Activated CD8-positive, alpha-beta memory T cell treated with anti-CD3 and anti-CD28 coated beads, Interleukin-2, amount 50 U/mL, for 1 hour (primary cell): Measurements from ENCODE around the gene RPTOR.

Experiments used
- DNase-seq: peaks from one replicate; pipeline ENCODE4 v3.0.0-alpha.2; 2020; ENCODE audit errors: extremely low read depth

RPTOR gene

DNA sequence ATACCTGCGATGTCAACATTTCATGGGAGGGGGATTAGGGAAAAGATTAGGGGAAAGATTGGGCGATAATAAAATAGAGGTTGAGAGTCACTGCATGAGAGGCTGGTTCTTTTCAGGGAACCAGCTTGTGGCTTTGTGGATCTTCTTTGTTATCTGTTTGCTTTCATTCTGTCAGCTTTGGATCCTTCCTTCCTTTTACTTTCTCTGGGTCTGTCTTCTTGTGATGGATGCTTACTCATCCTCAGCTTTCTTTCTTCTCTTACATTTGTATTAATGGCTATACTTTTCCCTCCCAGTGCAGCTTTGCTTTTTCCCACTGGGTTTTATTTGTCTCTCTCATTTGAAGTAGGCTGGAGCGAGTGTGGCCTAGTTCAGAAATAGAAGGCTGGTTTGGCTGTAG lies 47.1 kb downstream of the RPTOR start:
- no peak for DNase-seq

DNA sequence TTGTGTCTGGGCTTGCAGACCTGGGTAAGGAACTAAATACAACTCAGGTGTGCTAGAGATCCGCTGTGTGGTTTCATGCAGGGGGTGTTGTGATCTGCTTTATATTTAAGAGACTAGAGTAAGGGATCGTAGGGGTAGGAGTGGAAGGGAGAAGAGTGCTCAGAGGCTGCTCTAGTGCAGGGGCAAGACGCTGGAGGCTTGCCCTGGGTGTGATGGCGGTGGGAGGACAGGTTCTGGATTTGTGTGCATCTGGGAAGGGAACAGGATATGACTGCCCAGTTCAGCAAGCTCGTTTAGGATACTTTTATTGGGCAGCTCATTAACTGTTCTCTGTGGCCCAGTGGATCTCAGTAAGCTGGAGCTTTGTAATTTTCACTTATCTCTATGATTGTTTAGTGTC lies 47.6 kb downstream of the RPTOR start:
- DNase-seq, result no peak

DNA sequence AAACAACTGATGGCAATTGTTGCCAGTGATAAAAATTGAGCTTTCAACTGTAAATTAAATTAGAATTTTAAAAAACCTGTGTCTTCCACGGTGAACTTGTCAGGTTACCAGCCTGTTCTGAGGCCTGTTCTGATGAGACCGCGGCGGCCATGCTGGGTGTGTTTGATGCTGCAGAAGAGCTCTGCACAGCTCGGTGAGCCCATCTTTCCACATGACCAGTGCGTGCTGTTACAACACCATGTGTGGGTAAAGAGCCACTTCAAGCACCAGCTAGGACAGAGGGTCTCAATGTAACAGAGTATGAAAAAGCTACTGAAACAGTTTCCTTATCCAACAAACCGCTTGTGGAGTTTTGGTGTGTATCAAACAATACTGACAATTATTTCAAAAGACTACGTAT lies 48.5 kb downstream of the RPTOR start:
- no peak for DNase-seq

DNA sequence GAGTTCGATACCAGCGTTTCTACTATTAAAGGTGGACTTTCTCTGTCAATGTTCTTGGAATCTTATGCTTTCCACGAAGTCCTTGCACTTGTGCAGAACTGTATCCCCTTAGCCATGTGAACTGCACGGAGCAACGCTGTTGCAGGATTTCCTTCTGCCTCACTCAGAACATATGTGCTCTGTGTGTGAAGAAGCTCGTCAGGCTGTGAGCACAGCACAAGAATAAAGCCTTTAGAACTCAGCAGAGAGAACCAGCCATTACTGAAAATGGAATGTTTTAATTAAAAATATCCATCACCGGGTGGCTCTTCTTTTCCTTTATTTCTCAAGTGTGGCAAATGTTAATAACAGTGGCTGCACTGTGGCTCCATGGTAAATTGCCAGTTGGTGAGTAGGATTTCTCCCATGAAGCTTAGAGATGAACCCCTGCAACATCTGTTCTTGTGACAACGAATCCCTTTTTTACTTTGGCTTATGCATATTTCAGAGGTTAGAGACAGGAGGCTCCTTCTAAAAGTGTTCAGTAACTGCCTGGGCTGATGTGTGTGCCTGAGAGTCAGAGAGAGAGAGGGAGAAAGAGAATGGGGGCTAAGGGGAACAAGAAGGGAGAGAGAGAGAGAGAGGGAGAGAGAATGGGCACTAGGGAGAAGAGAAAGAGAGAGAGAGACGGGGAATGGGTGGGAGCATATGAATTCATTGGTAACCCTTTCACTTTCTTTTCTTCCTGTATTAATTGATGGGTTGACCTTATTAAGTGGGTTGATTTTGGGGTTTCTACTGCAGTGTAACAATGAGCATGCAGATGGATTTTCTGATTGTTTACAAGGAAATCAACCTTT lies 50.0 kb downstream of the RPTOR start:
- no peak for DNase-seq

DNA sequence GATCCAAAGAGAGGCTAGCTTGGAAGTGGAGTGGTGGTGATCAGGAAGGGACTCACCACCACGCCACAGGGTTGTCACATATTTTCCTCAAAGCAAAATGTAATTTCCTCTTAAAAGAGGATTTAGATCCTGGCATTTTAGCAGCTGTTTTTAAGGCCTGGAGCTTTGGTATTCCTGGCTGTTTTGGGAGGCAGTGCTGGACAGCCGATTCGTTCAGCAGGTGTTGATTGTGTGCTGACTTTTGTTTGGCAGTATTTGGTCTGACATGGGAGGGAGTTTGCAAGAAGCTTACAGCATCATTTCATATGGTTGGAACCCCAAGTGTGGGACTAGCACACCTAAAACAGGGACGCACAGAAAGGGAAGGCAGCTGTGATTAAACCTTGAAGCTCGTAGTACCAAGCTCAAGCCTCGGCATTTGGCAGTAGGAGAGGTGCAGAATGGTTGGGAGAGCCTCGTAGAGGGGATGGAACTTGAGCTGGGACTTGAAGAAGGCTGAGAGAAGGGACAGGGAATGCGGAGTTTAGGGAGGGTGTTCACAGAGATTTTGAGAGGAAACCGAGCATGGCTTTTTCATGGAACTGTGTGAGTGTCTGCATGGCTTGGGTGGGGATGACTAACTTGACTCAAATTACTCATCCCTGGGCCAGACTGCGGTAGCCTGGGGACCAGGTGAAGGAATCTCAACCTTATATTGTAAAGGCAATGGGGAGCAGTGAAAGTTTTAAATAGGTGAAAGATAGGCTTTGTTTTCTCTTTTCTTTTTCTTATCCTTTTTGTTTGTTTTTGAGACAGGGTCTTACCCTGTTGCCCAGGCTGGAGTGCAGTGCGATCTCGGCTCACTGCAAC lies 52.3 kb downstream of the RPTOR start:
- DNase-seq, result no peak

DNA sequence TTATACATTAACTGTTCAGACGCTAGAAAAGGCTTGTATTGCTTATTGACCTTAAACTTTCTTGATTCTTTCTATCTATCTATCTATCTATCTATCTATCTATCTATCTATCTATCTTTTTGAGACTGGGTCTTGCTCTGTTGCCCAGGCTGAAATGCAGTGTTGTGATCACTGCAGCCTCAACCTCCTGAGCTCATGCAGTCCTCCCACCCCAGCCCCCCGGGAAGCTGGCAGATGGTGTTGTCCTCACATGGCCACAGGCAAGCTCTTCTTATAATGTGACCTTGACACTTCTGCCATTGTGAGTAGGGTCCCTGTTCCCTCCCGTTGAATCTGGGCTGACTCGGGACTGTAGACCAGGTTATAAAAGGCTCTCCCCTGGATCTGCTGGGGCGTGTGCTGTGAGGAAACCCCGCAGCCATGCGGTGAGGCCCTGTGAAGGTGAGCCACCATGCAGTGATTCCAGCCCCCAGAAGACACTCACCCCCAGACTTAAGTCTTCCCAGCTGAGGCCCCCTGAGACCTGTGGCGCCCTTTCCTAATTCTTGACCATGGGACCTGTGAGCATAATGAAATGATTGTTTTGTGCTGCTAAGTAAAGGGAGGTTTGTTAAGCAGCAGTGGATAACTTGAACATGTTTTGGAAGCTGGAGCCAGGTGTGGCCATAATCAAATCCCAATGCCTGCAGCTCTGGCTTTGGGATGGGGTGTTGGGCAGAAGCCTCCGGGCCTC lies 54.3 kb downstream of the RPTOR start:
- no peak for DNase-seq

DNA sequence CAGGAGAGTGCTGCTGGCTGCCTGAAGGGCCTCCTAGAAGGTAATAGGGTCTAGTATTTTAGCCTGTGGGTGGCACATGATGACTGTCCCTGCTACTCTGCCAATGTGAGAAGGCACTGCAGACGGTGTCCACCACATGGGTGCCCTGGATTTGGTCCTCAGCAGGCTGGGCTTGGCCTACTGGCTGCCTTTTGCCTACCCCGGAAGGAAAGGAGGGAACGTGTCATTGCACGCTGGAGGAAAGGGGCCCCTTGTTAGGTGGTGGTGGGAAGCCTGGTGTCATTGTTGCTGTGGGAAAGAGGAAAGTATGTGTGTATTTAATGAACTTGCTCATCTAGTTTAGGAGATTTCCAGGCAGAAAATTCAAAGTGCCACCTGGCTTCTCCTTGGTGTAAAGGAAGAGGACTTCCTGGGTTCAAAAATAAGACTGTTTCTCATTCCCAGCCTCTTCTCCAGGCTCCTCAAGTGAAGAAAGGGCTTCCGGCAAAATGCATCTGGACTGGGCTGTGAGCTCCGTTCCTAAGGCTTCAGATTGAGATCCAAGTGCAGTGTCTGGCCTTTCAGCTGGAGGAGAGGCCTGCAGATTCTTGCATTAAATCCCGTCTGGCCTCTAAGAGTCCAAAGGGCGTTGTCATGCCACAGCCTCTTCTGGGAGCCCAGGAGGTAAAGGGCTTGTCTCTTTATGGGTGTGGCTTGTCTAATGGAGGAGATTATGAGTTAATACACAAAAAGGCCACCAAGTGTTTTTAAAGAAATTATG lies 55.1 kb downstream of the RPTOR start:
- DNase-seq, result no peak

DNA sequence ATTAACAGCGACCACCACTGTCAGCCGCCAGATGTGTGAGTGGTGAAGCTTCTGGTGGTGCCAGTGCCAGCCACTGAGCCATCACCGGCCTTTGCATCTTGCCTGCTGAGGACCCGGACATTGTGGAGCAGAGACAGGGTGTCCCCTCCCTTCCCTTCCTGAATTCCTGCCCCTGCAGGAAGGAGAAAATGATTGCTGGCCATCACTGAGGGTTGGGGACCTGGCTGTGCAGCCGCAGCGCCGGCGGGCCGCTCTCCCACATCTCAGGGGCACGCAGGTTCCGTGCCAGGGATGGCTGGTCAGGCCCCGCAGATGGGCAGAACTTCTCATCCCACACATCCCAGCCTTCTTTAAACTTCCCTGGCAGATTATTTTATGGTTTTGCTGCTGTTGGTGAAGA lies 56.5 kb downstream of the RPTOR start:
- DNase-seq, result no peak

DNA sequence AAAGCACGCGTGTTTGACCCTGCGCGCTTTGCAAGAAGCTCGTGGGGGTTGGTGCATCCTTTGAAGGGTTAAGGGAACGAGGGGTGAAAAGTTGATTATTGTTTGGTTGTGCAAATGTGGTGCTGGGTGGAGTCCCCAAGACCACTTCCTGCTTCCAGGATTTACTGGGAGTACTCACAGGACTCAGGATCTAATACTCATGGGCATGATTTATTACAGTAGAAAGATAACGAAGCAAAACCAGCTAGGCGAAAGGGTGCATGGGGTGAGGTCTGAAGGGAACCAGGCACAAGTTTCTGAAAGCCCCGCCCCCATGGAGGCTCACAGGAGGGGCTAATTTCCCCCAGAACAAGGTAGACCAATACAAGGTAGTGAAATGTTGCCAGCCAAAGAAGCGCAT lies 58.8 kb downstream of the RPTOR start:
- DNase-seq, result no peak

DNA sequence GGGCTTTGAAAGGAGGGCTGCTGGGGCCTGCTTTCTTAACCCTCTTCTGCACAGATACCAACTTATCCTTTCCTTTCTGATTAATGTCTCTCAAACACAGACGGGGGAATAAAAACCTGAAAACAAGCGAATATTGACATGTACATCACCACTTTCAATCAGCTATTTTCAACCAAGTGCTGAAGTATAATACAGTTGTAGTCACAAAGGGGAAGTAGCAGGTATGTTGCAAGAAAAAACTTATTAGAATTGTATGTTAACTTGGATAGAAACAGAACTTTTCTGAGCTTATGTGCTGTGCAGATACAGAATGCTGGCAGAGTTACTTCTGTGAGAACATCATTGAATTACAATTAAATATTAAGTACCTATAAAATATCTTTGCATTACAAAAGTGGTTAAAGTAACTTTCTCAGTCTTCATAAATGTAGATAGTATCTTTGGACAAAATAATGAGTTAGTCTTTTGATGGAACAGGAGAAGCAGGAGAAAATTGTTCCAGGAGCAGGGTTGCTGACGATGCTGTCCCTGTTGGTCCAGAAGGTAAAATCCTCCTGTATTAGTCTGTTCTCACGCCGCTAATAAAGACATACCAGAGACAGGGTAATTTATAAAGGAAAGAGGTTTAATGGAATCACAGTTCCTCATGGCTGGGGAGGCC lies 59.5 kb downstream of the RPTOR start:
- no peak for DNase-seq

DNA sequence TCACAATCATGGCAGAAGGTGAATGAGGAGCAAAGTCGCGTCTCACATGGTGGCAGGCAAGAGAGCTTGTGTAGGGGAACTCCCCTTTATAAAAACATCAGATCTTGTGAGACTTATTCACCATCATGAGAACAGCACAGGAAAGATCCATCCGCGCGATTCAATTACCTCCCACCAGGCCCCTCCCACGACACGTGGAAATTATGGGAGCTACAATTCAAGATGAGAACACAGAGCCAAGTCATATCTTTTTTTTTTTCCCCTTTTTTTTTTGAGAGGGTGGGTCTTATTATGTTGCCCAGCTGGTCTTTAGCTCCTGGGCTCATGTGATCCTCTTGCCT lies 60.0 kb downstream of the RPTOR start:
- no peak for DNase-seq

DNA sequence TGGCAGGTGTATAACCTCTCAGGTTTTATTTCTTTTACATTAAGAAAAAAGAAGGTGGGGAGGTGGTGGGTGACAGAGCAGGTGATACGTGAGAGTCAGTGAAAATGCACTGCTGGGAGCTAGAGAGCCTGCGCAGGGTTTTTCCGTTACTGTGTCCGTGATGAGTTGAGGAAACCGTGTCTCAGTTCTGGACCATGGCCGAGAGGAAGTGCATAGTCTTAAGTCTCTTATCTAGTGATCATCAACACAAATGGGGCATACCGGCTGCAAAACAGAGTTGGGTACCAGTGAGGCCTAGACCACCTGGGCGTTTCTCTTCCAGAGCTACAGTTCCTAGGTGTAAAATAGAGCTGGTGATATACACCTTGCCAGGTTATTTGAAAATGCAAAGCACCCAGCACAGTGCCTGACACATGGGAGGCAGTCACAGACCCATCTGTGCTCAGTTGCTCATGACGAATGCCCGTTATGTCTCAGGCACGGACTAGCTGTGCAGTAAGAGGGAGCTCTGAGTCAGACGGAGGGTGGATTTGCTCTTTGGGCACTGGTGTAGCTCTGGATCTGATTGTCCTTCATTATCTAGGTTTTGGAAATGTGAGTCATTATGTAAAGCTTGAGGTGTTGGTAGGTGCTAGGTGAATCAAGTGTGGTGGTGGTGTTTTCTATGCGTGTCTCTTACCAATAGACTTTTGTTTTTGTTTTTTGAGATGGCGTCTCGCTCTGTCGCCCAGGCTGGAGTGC lies 60.9 kb downstream of the RPTOR start:
- DNase-seq, result peak; percentile 4

DNA sequence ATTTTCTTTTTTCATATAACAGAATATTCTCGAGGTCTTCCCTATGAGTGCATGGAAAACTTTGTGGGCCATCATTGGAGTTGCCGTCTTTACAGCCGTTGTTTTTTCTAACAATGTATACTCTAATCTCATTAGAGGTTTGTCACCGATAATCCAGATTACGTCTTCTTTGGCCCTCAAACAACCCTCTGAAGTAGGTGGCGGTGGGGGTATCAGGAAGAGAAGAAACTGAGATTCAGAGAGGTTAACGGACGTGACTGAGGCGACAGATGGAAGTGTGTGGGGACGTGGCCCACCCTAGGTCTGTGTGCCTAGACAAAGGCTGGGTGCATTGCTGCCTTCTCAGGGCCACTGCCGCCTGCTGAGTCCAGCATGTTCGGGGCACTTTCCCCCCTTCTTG lies 63.7 kb downstream of the RPTOR start:
- no peak for DNase-seq

DNA sequence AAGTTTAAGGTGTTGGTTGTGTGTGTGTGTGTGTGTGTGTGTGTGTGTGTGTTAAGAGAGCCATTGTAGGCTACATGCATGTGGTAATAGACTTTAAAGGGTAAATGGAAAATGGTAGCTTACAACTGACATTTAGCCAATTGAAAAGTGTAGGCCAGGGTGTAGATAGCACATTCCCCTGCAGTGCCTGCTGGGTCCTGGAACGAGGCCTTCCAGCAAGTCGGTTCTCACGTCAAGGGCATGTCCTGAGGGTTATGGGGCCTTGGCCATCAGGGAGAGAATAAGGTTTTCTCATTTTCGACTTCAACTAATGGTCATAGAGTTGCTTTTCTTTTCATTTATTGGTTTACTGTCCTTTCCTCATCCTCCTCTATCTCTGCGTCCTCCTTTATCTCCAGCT lies 65.1 kb downstream of the RPTOR start:
- no peak for DNase-seq

DNA sequence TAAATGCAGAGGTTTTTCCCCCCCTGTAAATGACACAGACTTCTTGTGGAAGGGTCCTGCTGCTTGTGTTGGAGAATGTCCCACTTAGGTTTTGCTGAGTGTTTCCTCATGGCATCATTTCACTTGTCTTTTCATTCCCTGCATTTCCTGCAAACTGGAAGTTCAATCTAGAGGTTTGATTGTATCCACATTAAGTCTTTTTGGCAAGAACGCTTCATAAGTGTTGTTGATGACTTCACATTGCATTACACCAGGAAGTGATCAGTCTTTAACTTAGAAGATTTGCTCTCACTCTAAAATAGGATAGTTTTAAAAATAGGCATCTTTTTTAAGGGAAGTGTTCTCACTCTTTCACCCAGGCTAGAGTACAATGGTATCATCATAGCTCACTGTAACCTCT lies 67.2 kb downstream of the RPTOR start:
- DNase-seq, result no peak

DNA sequence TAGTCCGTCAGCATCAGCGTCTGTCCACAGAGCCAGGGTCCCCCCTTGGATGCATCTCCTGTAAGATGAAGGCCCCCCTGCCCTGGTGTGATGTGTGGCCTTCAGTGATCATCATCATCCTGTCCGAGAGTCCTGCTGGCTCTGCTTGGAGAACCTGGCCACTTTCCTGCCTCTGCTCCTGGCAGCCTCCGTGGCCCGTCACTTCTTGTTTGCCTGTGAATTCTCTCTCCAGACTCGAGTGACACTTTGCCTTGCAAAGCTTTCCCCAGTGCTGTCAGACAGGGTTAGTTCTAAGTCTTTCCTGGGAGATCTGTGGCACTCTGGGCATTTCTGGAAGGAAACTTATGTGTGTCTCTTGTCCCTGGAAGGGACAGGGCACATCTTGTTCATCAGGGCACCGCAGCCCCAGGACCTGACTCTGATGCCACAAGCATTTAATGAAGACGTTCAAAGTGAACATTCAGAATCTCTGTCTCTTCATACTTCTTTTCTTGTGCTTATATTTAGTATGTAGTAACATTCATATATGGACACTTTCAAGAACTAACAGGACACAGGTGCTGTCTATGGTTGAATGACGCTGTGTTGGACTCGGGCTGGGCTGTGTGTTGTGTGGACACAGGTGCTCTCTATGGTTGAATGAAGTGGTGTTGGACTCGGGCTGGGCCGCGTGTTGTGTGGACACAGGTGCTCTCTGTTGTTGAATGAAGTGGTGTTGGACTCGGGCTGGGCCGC lies 68.5 kb downstream of the RPTOR start:
- DNase-seq, result no peak

DNA sequence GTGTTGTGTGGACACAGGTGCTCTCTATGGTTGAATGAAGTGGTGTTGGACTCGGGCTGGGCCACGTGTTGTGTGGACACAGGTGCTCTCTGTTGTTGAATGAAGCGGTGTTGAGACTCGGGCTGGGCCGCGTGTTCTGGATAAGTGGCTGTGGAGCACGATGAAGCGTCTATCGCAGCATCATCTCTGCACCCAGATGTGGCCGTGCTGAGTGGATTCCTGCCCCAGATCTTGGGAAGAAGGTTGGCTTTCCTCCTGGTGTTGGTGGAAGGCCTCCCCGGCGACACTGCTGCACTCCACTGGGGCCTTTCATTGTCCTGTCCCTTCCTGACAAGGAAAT lies 69.1 kb downstream of the RPTOR start:
- no peak for DNase-seq

DNA sequence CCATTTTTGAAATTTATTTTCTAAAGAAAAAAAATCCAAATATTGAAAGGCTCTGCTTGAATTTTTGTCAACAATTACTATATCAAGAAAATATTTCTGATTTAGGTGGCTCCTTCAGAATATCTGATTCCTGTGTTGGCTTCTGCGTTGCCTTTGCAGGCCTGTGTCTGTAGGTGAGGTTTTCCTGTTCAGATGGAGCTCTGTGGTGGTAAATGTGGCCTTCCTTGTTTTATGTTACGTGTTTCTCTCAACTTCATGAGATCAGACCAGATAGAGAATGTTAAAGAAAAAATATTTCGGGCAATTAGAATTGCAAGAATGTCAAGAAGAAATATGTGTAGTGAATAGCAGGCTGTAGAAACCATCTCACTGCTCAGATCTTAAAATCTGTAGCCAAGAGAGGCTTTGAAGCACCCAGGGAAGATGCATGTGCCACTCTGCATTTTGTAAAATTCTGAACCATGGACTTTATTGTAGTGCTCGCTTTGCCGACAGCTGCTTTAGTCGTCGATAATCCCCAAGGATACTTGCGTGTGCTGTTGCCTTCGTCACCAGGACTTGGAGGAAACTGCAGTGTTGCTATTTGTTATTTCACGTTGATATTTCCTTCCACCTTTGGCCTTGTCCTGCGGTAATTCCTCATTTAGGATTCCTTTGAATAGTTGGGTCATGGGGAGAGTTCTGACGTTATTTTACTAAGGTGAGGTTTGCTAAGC lies 69.9 kb downstream of the RPTOR start:
- DNase-seq, result no peak

DNA sequence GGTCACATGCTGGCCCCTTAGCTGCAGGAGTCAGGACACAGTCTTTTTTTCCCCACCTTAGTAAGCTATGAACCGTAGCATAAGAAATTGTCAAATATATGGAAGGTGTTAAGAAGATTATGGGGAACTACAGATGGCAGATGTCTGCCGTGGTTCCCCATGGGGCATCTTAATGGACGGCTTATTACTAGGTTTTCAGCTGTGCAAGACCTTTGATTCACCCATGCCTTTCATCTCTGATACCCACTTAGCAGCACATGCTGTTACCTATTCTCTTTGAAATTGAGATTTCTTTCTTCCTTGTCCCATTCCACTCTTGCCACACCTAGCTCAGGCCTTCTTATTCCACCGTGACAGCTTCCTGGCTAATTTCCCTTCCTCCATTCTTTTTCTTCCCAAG lies 70.7 kb downstream of the RPTOR start:
- DNase-seq, result no peak
